Stimulated activated CD8-positive, alpha-beta memory T cell treated with anti-CD3 and anti-CD28 coated beads, Interleukin-7, amount 100 ng/mL, for 1 hour (primary cell): ENCODE results near the gene VAV2.

Experiments
- DNase-seq, 2 donors: peaks; one replicate each; pipeline ENCODE4 v3.0.0-alpha.2; 2020; ENCODE audit warnings: low read depth in 2 of 2

VAV2 gene

GRCh38 chr9:133852431-133852830 lies 139.7 kb downstream of the VAV2 start:
- DNase-seq: no peak

- DNase-seq: no peak
Measured at GRCh38 chr9:133851693-133852092, 140.4 kb downstream of the VAV2 start.

GRCh38 chr9:133850937-133851336 lies 141.2 kb downstream of the VAV2 start:
- DNase-seq: no peak

DNA sequence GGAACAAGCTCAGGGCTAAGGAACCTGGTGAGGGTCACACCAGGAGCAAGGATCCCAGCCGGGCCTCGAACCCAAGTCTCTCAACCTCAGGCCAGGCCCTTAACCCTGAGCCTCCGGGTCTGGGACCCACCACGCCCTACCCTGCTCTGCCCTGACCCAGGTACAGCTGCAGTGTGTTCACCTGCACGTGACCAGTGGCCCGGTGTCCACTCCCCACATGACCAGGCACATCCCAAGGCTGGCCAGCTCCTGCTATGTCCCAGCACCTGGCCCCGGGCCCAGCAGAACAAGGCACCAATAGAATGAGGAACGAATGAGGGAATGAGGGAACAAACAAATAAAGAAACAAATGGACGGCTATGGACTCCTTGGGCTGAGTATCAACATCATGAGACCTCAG lies 142.0 kb downstream of the VAV2 start:
- no peak for DNase-seq

- no peak for DNase-seq
Measured at GRCh38 chr9:133849110-133849670, 142.9 kb downstream of the VAV2 start.

DNA sequence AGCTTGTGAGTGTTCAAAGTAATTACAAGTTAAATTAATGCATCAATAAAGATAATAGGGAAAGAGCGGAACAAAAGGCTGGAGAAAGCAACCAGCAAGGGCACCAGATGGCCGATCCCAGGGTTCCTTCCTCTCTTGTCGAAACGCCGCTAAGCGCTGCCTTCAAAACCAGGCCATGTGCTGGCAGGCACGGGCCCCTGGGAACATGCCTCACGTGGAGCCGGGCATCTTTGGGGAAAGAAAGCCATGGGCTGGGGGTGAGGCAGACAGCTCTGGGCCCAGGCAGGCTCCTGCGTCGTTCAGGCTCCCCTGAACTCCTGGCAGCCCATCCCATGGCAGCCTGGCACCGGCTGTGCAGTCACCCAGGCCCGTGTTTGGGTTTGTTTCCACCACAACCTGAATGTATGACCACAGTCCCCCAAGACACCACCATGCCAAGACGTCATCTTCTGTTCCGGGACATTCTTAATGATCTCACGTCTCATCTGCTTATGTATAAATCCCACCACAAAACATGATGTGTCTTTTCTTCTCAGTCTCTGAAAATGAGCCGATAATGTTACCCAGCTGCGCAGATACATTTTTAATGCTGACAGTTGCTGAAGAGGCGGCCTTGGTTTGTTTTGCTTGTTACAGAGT lies 143.5 kb downstream of the VAV2 start:
- no peak for DNase-seq

- DNase-seq: no peak
Measured at GRCh38 chr9:133846483-133847090, 145.5 kb downstream of the VAV2 start.

DNA sequence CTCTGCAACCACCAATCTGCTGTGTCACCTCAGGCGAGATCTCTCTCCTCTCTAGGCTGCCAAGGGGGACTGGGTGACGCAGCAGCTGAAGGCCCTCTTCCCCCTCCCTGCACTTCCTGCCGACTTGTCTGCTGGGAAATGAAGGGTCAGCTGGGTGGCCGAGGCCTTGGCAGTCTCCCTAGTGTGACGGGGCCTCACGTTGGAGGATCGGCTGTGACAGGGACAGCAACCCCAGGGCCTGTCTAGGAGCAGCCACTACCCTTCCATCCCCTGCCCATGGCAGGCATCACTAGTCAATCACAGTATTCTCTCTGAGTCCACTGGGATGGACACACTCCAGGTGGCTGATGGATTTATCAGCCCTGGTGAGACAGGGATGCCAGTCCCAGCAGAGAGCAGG lies 146.7 kb downstream of the VAV2 start:
- DNase-seq: no peak

DNA sequence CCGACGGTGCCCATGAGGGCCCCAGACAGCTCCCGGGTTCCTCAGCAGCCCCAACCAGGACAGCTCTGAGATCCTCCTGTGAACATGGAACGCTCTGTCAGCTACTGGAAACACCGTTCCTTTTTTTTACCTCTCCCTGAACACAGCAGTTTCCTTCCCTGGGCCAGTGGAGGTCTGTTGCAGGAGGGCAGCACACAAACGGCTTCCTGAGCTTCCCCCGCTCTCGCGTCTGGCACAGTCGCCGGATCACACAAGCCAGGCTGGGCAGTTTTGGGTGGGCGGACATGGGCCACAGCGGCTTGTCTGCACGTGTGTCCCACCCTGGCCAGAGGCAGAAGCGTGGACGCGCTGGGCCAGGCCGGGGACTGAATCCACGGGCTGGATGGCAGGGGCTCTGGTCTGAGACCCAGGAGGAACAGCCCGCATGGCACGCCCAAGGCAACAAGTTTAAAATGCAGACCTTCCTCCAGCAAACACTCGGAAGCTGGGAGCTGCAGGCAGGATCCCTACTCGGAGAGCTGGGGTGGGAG lies 147.2 kb downstream of the VAV2 start:
- no peak for DNase-seq

GRCh38 chr9:133844398-133844784 lies 147.7 kb downstream of the VAV2 start:
- no peak for DNase-seq

DNA sequence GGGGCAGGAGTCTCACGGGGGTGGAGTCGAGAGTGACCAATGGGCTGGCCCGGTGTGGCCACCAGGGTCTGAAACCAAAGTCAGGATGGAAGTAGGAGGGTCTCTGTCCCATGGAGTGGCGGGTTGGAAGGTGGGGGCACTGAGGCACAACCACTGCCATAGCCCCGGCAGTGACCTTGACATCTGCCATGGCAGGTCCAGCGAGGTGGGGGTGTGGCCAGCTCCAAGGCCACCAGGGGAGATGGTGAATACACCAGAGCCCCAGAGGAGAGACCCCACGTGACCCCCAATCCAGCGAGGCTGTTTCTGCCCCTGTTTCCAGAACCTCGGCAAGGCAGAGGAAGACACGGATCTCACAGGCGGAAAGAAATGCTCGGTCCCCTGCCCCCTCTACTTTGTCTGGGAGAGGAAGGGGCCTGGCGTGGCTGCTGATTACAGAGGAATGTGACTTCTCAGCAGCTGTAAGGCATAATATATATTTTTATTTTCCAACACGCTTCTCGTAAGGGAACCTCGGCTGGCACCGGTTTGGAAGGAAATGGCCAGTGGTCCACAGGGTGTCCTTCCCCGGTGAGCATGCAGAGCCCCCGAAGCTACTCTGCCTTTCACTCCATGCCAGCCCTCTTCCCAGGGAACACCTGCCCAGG lies 148.2 kb downstream of the VAV2 start:
- DNase-seq: no peak

- DNase-seq: no peak
Measured at GRCh38 chr9:133843250-133843649, 148.9 kb downstream of the VAV2 start.

DNA sequence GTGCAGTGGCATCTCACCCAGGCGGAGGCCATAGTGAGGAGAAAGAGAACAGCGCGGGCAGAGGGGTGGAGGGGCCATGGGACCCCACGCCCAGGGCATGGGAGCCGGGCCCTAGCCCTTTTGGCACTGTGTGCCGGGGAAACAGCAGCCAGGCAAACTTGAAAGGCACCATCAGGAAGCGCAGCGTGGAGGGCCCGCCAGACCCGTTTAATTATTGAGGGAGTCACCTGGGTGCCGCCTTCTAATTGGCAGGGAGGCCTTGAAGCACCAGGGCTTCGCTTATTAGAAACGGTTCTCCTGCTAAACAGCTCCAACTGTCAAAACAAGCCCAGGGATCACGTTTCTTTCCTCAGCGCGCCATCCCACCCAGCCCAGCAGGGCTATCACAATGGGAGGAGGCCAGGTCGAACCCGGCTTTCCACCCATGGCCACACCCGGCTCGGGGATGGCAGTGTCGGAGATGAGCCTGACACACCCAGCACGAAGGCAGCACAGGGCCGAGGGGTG lies 149.3 kb downstream of the VAV2 start:
- no peak for DNase-seq

GRCh38 chr9:133842174-133842573 lies 149.9 kb downstream of the VAV2 start:
- no peak for DNase-seq

DNA sequence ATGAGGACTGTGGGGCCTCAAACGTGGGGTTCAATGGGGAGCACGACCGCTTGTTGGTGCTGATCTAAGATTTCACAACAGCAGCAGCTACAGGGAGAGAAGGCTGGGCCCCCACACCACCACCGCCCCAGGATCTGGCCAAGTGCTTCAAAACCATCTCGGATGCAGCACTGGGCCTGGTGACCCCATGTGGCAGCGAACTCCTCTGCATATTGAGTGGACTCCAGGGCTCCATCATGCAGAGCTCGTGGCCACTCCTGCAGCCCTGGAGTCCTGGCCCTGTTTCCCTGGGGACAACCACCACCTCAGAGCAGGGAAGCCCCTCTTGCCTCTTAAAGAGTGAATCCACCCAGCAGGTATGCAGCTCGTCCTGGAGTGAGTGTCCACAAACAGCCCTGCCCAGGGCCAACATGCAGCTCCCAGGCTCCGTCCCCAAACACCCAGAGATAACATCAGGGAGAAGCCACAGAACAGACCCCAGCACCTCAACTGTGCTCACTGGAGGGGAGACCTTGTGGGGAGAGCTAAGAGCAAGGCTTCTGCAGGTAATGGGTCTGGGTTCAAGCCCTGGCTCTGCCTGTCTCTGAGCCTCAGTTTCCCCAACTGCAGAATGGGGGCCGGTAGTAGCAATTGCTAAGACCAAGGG lies 150.8 kb downstream of the VAV2 start:
- no peak for DNase-seq

DNA sequence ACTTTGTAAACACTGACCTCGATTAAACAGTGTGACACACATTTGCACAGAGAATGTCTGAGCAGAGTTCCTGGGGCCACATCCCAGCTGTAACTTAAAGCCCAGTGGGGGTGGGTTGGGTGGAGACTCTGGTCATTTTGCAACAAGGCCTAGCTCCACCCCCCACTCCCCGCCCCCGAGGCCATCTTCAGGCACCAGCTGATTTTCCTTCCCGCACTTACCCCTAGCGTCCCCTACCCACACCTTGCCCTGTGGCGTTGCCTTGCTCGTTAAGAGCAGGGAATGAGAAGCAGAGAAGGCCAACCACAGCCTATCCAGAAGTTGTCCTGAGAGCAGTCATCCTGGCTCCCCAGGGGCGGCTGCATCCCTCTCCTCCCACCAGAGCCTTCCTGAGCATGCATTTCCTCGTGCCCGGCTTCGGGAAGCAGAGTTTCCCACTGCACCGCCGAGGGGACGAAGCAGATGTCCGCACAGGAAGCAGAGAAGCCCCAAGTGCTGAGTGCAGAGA lies 152.2 kb downstream of the VAV2 start:
- DNase-seq: no peak

- DNase-seq: no peak
Measured at GRCh38 chr9:133838859-133839507, 153.1 kb downstream of the VAV2 start.

GRCh38 chr9:133837627-133838597 lies 154.2 kb downstream of the VAV2 start:
- no peak for DNase-seq

DNA sequence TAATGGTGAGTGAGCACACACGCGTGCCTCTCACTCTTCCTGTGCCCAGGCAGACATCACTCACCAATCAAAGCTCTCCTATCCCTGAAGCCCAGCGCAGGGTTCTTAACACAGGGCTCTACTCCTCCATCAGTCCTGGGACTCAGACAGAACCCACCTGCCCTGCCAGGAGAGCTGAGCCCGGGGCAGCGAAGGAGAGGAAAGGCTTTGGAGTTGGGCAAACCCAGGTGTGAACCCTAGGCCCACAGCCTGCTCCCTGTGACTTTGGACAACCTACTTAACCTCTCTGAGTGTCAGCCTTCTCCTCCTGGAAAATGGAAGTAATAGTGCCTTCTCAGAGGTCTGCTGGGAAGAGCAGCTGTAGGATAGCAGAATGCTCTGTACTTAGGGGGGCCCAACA lies 155.3 kb downstream of the VAV2 start:
- no peak for DNase-seq
